Ovary (tissue), 9 donors: ENCODE data around the gene MAD2L1BP. TPM values are rescaled to one million over a fixed set of nuclear protein-coding genes. Genes with fewer than 3 reads are reported as not detected.

Experiments used
- DNase-seq, 5 donors: peaks; one replicate each; pipeline ENCODE4 v3.0.0-alpha.2; 2019 to 2020
- H3K27ac ChIP-seq, 2 donors: fragments of 200-600 bp; one replicate each; pipeline versions ENCODE4 v1.5.1 to v1.8.0; 2019 to 2022
- H3K27me3 ChIP-seq: fragments of 200-600 bp; one replicate; pipeline ENCODE4 v1.8.0; 2022
- H3K36me3 ChIP-seq: fragments of 200-600 bp; sonication (generic); one replicate; pipeline ENCODE4 v1.5.1; 2019
- H3K4me1 ChIP-seq: one replicate; pipeline ENCODE4 v1.8.1; 2013; ENCODE audit warnings: mild to moderate bottlenecking, moderate library complexity; ENCODE audit not compliant: insufficient read depth
- H3K4me3 ChIP-seq: fragments of 200-600 bp; sonication (generic); one replicate; pipeline ENCODE4 v1.5.1; 2017
- H3K9me3 ChIP-seq, 2 donors: fragments of 200-600 bp in 1 of 2; sonication (generic) in 1 of 2; one replicate each; pipeline versions ENCODE4 v1.5.1 to v1.8.1; 2013 to 2019; ENCODE audit warnings: mild to moderate bottlenecking in 1 of 2, moderate library complexity in 1 of 2
- CTCF ChIP-seq, 3 donors: fragments of 450-650 bp in 2 of 3; fragments of 200-600 bp in 1 of 3; IDR thresholded peaks; one replicate each; pipeline versions ENCODE4 v1.5.1 to v1.8.0; 2016 to 2022; ENCODE audit warnings: antibody characterized with exemption in 3 of 3, mild to moderate bottlenecking in 1 of 3
- EP300 ChIP-seq: sonication (generic); formaldehyde crosslinking; IDR thresholded peaks from one replicate; pipeline ENCODE4 v1.6.1; 2017; ENCODE audit warnings: antibody characterized with exemption
- POLR2A ChIP-seq: fragments of 450-650 bp; IDR thresholded peaks from one replicate; pipeline ENCODE4 v1.6.1; 2017; ENCODE audit warnings: antibody characterized with exemption, mild to moderate bottlenecking, moderate library complexity
- WGBS, 3 donors: extraction: QIAGEN DNeasy Blood & Tissue Kit in 1 of 3; methylation state at CpG; one replicate each; pipeline versions ENCODE4 v1.1.5 to v1.1.7; 2013 to 2017; 5-methylcytosine and 5-hydroxymethylcytosine counted together
- intact Hi-C, 4 donors: fragments of 100-400 bp; cut with DNase I; formaldehyde crosslinking; loops; one replicate each; pipeline versions ENCODE4 v1.11.0 to v1.15.1; 2022 to 2023
- polyA plus RNA-seq, 2 donors: library from polyadenylated mRNA; stranded (reverse); fragments of 200-250 nt in 1 of 2; fragments of 350-450 nt in 1 of 2; fragmentation: Illumina TruSeq in 1 of 2; extraction: RNeasy Lipid Tissue Mini Kit (QIAGEN cat#74804) in 1 of 2; gene quantifications; one replicate each; pipeline ENCODE4 v1.2.3, GENCODE V29; 2013 to 2014
- total RNA-seq, 7 donors: library from RNA; depleted of rRNA in 2 of 7; stranded (reverse); fragments of >200 nt in 2 of 7; fragmentation: NEBNext Ultra II Directional in 3 of 7; extraction: Animal tissue kit (Norgen Biotek cat#: 25700) in 3 of 7; gene quantifications; one replicate each; pipeline versions ENCODE4 v1.1.0 to v1.2.4, GENCODE V29; 2016 to 2023
- donor health status: DM: no; HTN: no; CAD: no; lungs with moderate emphysema.
- donor health status: DM: no; HTN: no; CAD: no.
- donor health status: Bipolar disorder and iron deficiency.
- donor health status: DM: yes; HTN: yes; CAD: no.
- donor health status: DM: no; HTN: no; CAD: no.
- donor health status: DM: yes; HTN: yes; CAD: no.

MAD2L1BP gene
- total and polyA plus RNA-seq, 9 donors: 11.9 to 28.4 (median 16.8) TPM

DNA sequence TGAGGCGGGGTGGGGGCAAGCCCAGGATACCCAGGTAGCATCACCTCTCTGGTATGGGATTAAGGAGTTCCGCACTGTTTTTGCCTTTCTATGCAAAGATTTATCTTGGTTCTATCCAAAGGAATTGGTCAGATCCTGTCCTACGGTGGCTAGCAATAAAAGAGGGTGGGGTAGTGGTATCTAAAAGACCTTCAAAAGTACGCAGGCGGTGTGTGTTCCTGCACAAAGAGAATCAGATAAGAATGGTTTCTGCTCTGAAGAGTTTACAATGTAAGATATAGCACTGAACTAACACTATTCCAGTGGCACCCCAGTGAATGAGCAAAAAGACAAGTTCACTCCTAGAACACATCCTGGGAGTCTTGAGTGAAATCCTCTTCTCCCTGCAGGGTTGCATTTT lies 45.7 kb downstream of the MAD2L1BP start:
- DNase-seq: no peak
- Histone ChIP-seq H3K27me3 (no peaks in the 10 kb centered on the region), H3K4me3 (no peak overlapping the region), H3K36me3 (no peaks in the 10 kb centered on the region), H3K4me1 (no peaks in the 10 kb centered on the region), H3K9me3 (no peaks in the 10 kb centered on the region), H3K27ac (no peak overlapping the region)
- WGBS, 3 donors: 91 to 94% (median 92%) methylated on average over 5 of the region's 5 CpGs
- TF ChIP-seq CTCF (IDR thresholded peaks at IDR 0.05) (no peak), POLR2A (no peak), EP300 (no peak)
- intact Hi-C loops: no loop called here

DNA sequence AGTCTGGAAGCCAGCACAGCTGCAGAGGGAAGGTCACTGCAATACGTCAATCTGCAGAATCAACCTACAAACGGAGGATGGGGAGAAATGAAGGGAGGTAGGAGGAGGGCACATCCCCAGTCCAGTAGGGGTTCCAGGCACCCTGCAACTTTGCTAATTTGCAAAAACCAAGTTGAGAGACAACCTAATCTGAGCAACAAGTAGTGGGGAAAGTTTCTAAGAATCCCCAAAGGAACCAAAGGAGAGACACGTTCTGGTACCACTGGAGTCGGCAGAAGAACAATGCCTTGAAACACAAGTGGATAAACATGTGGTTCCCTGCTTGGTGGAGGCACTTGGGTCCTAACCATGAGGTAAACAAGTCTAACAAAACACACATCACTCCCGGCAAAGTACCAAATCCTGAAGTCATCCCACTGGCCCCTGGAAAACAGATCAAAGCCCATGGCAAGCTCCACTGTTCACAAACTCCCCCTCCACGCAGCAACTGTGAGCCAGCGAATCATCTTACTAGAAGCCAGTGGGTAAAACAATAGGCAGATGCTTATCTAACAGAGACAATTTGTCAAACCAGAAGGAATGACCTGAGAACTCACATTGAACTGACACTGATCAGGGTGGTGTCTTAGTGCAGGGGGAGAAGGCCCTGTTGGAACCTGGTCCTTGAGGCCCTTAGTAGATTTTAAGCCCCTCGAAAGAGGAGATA lies 47.2 kb downstream of the MAD2L1BP start:
- WGBS, 3 donors: 58 to 60% (median 60%) methylated on average over 8 of the region's 8 CpGs
- Histone ChIP-seq H3K36me3 (no peaks in the 10 kb centered on the region), H3K4me3 (no peak overlapping the region), H3K27ac (no peak overlapping the region), H3K9me3 (no peaks in the 10 kb centered on the region), H3K4me1 (peaks cover 2% of the 10 kb centered on the region), H3K27me3 (no peaks in the 10 kb centered on the region)
- TF ChIP-seq CTCF (IDR thresholded peaks at IDR 0.05): no peak
- no peak for TF ChIP-seq POLR2A
- TF ChIP-seq EP300: no peak
- intact Hi-C loops: no loop called here
- DNase-seq: no peak

- TF ChIP-seq POLR2A: no peak
- no peak for DNase-seq
- H3K4me1 ChIP-seq: peaks cover 2% of the 10 kb centered on the region
- no peak overlapping the region for H3K27ac ChIP-seq
- H3K9me3 ChIP-seq: no peaks in the 10 kb centered on the region
- H3K4me3 ChIP-seq: no peak overlapping the region
- H3K27me3 ChIP-seq: no peaks in the 10 kb centered on the region
- intact Hi-C loops: no loop called here
- WGBS, 3 donors: 81 to 90% (median 89%) methylated on average over 1 of the region's 1 CpG
- H3K36me3 ChIP-seq: no peaks in the 10 kb centered on the region
These were observed 48.2 kb downstream of the MAD2L1BP start for GRCh38 chr6:43683708-43684455.

DNA sequence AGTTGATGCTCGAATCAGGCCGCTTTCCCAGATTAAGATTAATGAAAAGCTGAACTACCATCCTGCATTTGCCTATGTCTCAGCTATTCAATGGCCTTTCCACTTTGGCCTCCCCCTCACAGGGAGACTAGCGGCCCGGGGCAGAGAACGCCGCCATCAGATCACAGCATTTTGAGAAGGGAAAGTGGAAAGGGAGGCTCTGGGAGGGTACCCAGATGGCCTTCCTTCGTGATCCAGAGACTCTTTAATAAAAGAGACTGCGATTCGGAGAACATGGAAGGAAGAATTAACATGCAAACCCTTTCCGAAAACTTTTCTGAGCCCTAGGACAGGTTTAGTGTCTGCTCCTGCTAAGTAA lies 51.4 kb downstream of the MAD2L1BP start:
- 5 to 10% (median 6%) methylated on average over 10 of the region's 10 CpGs for WGBS, 3 donors
- Histone ChIP-seq H3K36me3 (no peaks in the 10 kb centered on the region), H3K27ac (peak overlapping the region in 1 of 2 donors; percentile 19), H3K9me3 (no peaks in the 10 kb centered on the region), H3K27me3 (no peaks in the 10 kb centered on the region), H3K4me3 (peak overlapping the region; percentile 79), H3K4me1 (peaks cover 2% of the 10 kb centered on the region)
- intact Hi-C loops: no loop called here
- DNase-seq: no peak
- TF ChIP-seq EP300 (no peak), CTCF (IDR thresholded peaks at IDR 0.05) (no peak), POLR2A (no peak)
